Measurements from ENCODE around the gene SORCS2. TPM values are rescaled to one million over a fixed set of nuclear protein-coding genes. Genes with fewer than 3 reads are reported as not detected.

SORCS2 gene
- total RNA-seq, 1 donor from 2014 or later, result 3.1 TPM

- H3K36me3 ChIP-seq (ENCODE audit: control insufficient read depth in 3 of 3, insufficient read depth in 3 of 3, low read length in 3 of 3), result no peaks in the 10 kb centered on the region
- H3K27ac ChIP-seq (ENCODE audit: low read depth, low read length), result no peak overlapping the region
- peaks cover 17 to 34% (median 32%) of the 10 kb centered on the region in 3 donors for H3K27me3 ChIP-seq (ENCODE audit: control insufficient read depth in 3 of 3, insufficient read depth in 3 of 3, low read length in 3 of 3)
- no peak overlapping the region for H3K9ac ChIP-seq (ENCODE audit: low read depth in 1 of 3, low read length in 3 of 3)
- peaks cover 0 to 5% (median 0%) of the 10 kb centered on the region in 3 donors for H3K9me3 ChIP-seq (ENCODE audit: control insufficient read depth in 3 of 3, low read length in 3 of 3)
- no peak overlapping the region for H3K4me3 ChIP-seq (ENCODE audit: low read length in 3 of 3)
- H3K4me1 ChIP-seq (ENCODE audit: control insufficient read depth in 3 of 3, insufficient read depth in 3 of 3, low read length in 3 of 3), result no peaks in the 10 kb centered on the region
These were observed 418.5 kb downstream of the SORCS2 start for GRCh38 chr4:7610841-7611240.

DNA sequence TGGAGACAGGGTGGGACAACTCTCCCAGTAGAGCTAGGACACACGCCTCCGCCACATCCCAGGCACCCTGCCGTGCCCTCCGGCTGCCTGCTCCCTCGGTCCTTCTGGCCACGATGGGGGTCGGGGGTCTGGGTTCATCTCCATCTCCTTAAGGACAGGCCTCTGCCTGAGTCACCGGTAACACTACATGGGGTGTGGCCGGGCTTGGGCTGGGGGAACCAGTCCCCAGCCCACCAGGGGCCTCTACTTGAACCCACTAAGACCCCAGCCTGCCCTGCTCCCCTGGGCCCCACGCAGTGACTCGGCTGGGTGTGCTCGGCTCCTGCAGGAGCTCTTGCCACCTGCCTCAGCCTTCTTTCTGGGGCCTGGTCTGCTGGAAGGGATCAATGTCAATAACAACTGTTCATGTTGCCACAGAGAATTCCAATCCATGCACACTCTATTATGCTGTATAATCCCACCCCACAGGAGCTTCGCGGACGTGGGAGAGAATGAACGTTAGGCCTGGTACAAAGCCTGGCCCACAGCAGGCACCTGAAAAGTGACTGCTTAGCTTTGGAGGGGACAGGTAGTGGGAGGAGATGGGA is 420.1 kb downstream of the SORCS2 start:
- Histone ChIP-seq H3K27me3 (ENCODE audit: control insufficient read depth in 3 of 3, insufficient read depth in 3 of 3, low read length in 3 of 3) (peaks cover 14 to 34% (median 20%) of the 10 kb centered on the region in 3 donors), H3K4me1 (ENCODE audit: control insufficient read depth in 3 of 3, insufficient read depth in 3 of 3, low read length in 3 of 3) (no peaks in the 10 kb centered on the region), H3K4me3 (ENCODE audit: low read length in 3 of 3) (no peak overlapping the region), H3K27ac (ENCODE audit: low read depth, low read length) (no peak overlapping the region), H3K9me3 (ENCODE audit: control insufficient read depth in 3 of 3, low read length in 3 of 3) (peaks cover 0 to 5% (median 0%) of the 10 kb centered on the region in 3 donors), H3K36me3 (ENCODE audit: control insufficient read depth in 3 of 3, insufficient read depth in 3 of 3, low read length in 3 of 3) (no peaks in the 10 kb centered on the region), H3K9ac (ENCODE audit: low read depth in 1 of 3, low read length in 3 of 3) (no peak overlapping the region)

DNA sequence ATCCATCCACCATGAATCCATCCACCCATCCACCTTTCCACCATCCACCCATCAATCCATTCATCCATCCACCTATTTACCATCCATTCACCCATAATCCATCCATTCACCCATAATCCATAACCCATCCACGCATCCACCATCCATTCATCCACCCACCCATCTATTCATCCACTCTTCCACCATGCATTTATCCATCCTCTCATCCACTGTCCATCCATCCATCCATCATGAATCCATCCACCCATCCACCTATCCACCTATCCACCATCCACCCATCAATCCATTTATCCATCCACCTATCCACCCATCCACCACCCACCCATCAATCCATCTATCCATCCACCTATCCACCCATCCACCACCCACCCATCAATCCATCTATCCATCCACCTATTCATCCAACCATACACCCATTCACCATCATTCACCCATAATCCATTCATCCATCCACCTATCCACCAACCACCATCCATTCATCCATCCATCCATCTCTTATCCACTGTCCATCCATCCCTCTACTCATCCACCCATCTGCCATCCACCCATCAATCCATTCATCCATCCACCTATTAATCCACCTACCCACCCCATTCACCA is 422.1 kb downstream of the SORCS2 start:
- no peak overlapping the region for H3K27ac ChIP-seq (ENCODE audit: low read depth, low read length)
- H3K27me3 ChIP-seq (ENCODE audit: control insufficient read depth in 3 of 3, insufficient read depth in 3 of 3, low read length in 3 of 3), result peaks cover 7 to 17% (median 10%) of the 10 kb centered on the region in 3 donors
- no peaks in the 10 kb centered on the region for H3K4me1 ChIP-seq (ENCODE audit: control insufficient read depth in 3 of 3, insufficient read depth in 3 of 3, low read length in 3 of 3)
- H3K36me3 ChIP-seq (ENCODE audit: control insufficient read depth in 3 of 3, insufficient read depth in 3 of 3, low read length in 3 of 3), result no peaks in the 10 kb centered on the region
- H3K9me3 ChIP-seq (ENCODE audit: control insufficient read depth in 3 of 3, low read length in 3 of 3), result peaks cover 0 to 5% (median 0%) of the 10 kb centered on the region in 3 donors
- no peak overlapping the region for H3K9ac ChIP-seq (ENCODE audit: low read depth in 1 of 3, low read length in 3 of 3)
- H3K4me3 ChIP-seq (ENCODE audit: low read length in 3 of 3), result no peak overlapping the region

DNA sequence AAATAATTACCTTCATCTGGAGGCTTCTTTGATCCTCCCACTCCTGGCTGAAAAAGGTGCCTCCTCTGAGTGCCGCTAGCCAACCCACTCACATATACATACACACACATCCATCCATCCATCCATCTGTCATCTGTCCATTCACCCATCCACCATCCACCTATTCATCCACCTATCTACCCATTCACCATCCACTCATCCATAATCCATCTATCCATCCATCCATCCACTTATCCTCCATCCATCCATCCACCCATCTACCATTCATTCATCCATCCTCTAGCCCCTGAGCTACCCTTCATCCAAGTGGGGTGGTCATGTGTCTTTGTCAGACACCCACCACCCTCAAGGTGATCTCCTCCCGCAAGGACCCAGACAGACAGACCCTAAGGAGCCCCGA is 423.9 kb downstream of the SORCS2 start:
- no peak overlapping the region for H3K9ac ChIP-seq (ENCODE audit: low read depth in 1 of 3, low read length in 3 of 3)
- H3K9me3 ChIP-seq (ENCODE audit: control insufficient read depth in 3 of 3, low read length in 3 of 3), result peaks cover 0 to 5% (median 0%) of the 10 kb centered on the region in 3 donors
- no peak overlapping the region for H3K4me3 ChIP-seq (ENCODE audit: low read length in 3 of 3)
- no peak overlapping the region for H3K27ac ChIP-seq (ENCODE audit: low read depth, low read length)
- no peaks in the 10 kb centered on the region for H3K4me1 ChIP-seq (ENCODE audit: control insufficient read depth in 3 of 3, insufficient read depth in 3 of 3, low read length in 3 of 3)
- H3K27me3 ChIP-seq (ENCODE audit: control insufficient read depth in 3 of 3, insufficient read depth in 3 of 3, low read length in 3 of 3), result peaks cover 3 to 14% (median 10%) of the 10 kb centered on the region in 3 donors
- H3K36me3 ChIP-seq (ENCODE audit: control insufficient read depth in 3 of 3, insufficient read depth in 3 of 3, low read length in 3 of 3), result no peaks in the 10 kb centered on the region

- H3K36me3 ChIP-seq (ENCODE audit: control insufficient read depth in 3 of 3, insufficient read depth in 3 of 3, low read length in 3 of 3), result no peaks in the 10 kb centered on the region
- peaks cover 3 to 24% (median 11%) of the 10 kb centered on the region in 3 donors for H3K27me3 ChIP-seq (ENCODE audit: control insufficient read depth in 3 of 3, insufficient read depth in 3 of 3, low read length in 3 of 3)
- no peak overlapping the region for H3K9ac ChIP-seq (ENCODE audit: low read depth in 1 of 3, low read length in 3 of 3)
- peaks cover 0 to 5% (median 0%) of the 10 kb centered on the region in 3 donors for H3K9me3 ChIP-seq (ENCODE audit: control insufficient read depth in 3 of 3, low read length in 3 of 3)
- H3K4me1 ChIP-seq (ENCODE audit: control insufficient read depth in 3 of 3, insufficient read depth in 3 of 3, low read length in 3 of 3), result no peaks in the 10 kb centered on the region
- H3K4me3 ChIP-seq (ENCODE audit: low read length in 3 of 3), result no peak overlapping the region
- no peak overlapping the region for H3K27ac ChIP-seq (ENCODE audit: low read depth, low read length)
These were observed 426.0 kb downstream of the SORCS2 start for GRCh38 chr4:7618361-7618760.

DNA sequence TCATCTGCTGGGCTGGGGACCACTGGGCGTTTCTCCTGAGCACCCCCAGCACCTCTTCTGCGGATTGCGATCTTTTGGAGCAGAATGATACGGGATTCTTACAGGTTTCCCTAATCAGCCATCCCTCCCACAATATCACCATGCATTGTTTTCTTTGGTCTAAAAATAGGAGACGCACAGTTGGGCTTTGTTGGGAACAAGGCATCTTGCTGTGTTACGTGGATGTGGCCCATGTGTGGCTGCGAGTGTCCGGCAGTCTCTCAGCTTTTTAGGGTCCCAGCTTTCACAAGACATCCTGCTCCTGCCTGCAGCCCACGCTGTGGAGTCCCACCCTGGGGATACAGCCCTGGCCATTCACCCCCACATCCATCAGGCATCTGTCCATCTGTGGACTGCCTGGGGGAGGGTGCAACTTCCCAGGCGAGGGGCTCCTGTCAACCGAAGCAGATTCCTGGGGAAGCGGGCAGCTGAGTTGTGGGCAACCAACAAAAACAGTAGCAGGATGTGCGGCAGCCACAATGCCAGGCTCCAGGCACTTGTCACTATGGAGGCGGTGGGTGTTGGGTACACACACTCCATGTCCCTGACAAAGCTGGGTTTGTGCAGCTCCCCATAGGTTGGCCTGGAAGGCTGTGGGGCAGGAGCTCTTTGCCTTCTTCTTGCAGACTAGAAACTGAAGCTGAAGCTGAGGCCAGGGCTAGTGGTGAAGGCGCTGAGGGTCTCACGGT is 427.9 kb downstream of the SORCS2 start:
- H3K27ac ChIP-seq (ENCODE audit: low read depth, low read length), result no peak overlapping the region

DNA sequence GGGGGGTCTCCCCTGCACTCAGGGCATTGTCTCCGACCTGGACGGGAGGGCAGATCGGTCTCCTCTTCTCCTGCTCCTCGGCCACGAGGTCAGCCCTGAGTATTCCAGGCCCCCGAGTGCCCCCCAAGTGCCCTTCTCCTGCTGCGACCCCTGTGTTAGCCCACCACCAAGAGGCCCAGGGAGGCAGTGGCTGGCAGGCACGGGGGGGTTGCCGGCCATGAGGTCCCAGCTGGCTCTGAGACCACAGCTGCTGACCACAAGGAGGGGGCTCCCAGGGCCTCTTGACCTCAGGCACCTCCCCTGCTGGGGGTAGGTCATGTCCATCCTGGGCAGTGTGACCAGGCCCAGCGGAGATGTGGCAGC is 428.5 kb downstream of the SORCS2 start:
- Histone ChIP-seq H3K4me3 (ENCODE audit: low read length in 3 of 3) (no peak overlapping the region), H3K27ac (ENCODE audit: low read depth, low read length) (no peak overlapping the region), H3K9ac (ENCODE audit: low read depth in 1 of 3, low read length in 3 of 3) (no peak overlapping the region), H3K9me3 (ENCODE audit: control insufficient read depth in 3 of 3, low read length in 3 of 3) (no peaks in the 10 kb centered on the region), H3K27me3 (ENCODE audit: control insufficient read depth in 3 of 3, insufficient read depth in 3 of 3, low read length in 3 of 3) (peaks cover 3 to 30% (median 15%) of the 10 kb centered on the region in 3 donors), H3K4me1 (ENCODE audit: control insufficient read depth in 3 of 3, insufficient read depth in 3 of 3, low read length in 3 of 3) (no peaks in the 10 kb centered on the region), H3K36me3 (ENCODE audit: control insufficient read depth in 3 of 3, insufficient read depth in 3 of 3, low read length in 3 of 3) (no peaks in the 10 kb centered on the region)

More for the DNA sequence above, 427.9 kb downstream of the SORCS2 start:
- Histone ChIP-seq H3K36me3 (ENCODE audit: control insufficient read depth in 3 of 3, insufficient read depth in 3 of 3, low read length in 3 of 3) (no peaks in the 10 kb centered on the region), H3K4me1 (ENCODE audit: control insufficient read depth in 3 of 3, insufficient read depth in 3 of 3, low read length in 3 of 3) (no peaks in the 10 kb centered on the region), H3K27me3 (ENCODE audit: control insufficient read depth in 3 of 3, insufficient read depth in 3 of 3, low read length in 3 of 3) (peaks cover 3 to 26% (median 15%) of the 10 kb centered on the region in 3 donors), H3K9ac (ENCODE audit: low read depth in 1 of 3, low read length in 3 of 3) (no peak overlapping the region), H3K9me3 (ENCODE audit: control insufficient read depth in 3 of 3, low read length in 3 of 3) (no peaks in the 10 kb centered on the region), H3K4me3 (ENCODE audit: low read length in 3 of 3) (no peak overlapping the region)

DNA sequence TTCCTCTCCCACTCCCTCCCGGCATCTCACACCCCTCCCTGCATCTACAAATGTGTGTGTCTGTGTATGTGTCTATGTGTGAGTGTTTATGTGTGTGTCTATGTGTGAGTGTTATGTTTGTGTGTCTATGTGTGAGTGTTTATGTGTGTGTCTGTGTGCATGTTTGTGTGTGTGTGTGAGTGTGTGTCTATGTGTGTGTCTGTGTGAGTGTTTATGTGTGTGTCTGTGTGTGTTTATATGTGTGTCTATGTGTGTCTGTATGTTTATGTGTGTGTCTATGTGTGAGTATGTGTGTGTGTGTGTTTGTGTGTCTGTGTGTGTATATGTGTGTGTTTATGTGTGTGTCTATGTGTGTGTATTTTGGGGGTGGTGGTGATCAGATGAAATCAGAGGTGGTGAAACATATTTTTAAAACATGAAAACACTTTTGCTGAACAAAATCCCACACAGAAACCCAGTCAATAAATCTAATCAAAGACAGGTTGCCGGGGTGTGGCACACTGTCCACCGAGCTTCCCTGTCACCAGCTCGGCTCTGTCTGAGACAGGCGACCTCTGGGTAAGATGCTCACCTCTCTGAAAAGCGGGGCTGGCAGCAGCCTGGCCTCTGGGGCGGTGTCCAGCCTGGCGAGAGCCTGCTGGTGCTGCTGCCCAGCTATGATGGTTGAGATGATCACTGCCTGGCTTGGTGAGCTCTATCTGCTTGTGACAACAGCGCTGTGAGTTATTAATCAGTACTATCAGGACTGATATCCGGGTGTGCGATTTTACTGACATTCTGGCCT is 429.1 kb downstream of the SORCS2 start:
- Histone ChIP-seq H3K36me3 (ENCODE audit: control insufficient read depth in 3 of 3, insufficient read depth in 3 of 3, low read length in 3 of 3) (no peaks in the 10 kb centered on the region), H3K27me3 (ENCODE audit: control insufficient read depth in 3 of 3, insufficient read depth in 3 of 3, low read length in 3 of 3) (peaks cover 3 to 30% (median 15%) of the 10 kb centered on the region in 3 donors), H3K9me3 (ENCODE audit: control insufficient read depth in 3 of 3, low read length in 3 of 3) (no peaks in the 10 kb centered on the region), H3K9ac (ENCODE audit: low read depth in 1 of 3, low read length in 3 of 3) (no peak overlapping the region), H3K4me1 (ENCODE audit: control insufficient read depth in 3 of 3, insufficient read depth in 3 of 3, low read length in 3 of 3) (no peaks in the 10 kb centered on the region), H3K4me3 (ENCODE audit: low read length in 3 of 3) (no peak overlapping the region), H3K27ac (ENCODE audit: low read depth, low read length) (no peak overlapping the region)

GRCh38 chr4:7622371-7622770 is 430.0 kb downstream of the SORCS2 start:
- H3K27me3 ChIP-seq (ENCODE audit: control insufficient read depth in 3 of 3, insufficient read depth in 3 of 3, low read length in 3 of 3), result peaks cover 2 to 33% (median 15%) of the 10 kb centered on the region in 3 donors
- H3K4me3 ChIP-seq (ENCODE audit: low read length in 3 of 3), result no peak overlapping the region
- H3K36me3 ChIP-seq (ENCODE audit: control insufficient read depth in 3 of 3, insufficient read depth in 3 of 3, low read length in 3 of 3), result no peaks in the 10 kb centered on the region
- H3K9me3 ChIP-seq (ENCODE audit: control insufficient read depth in 3 of 3, low read length in 3 of 3), result no peaks in the 10 kb centered on the region
- H3K9ac ChIP-seq (ENCODE audit: low read depth in 1 of 3, low read length in 3 of 3), result no peak overlapping the region
- H3K4me1 ChIP-seq (ENCODE audit: control insufficient read depth in 3 of 3, insufficient read depth in 3 of 3, low read length in 3 of 3), result no peaks in the 10 kb centered on the region
- no peak overlapping the region for H3K27ac ChIP-seq (ENCODE audit: low read depth, low read length)

Data from skeletal muscle tissue (tissue), 4 donors.